Stimulated activated CD8-positive, alpha-beta memory T cell treated with anti-CD3 and anti-CD28 coated beads, Interleukin-12 subunit alpha, Interleukin-12 subunit beta, amount 100 ng/mL, for 4 hours (primary cell): Measurements from ENCODE around the gene BIRC2.
"Not testable (repeated sequence)": the region's sequence is repeated elsewhere in the genome, so short reads cannot be mapped to it uniquely, and the experiment has no call there.

Experiments used
- DNase-seq: peaks from one replicate; pipeline ENCODE4 v3.0.0-alpha.2; 2020; ENCODE audit warnings: low read depth

BIRC2 gene

GRCh38 chr11:102346748-102347461 lies at the start of gene BIRC2:
Gene BIRC2 (plus strand): TSS chr11:102347214. CDS start chr11:102349855, 2,641 bp downstream.
- DNase-seq, result peak; percentile 93

GRCh38 chr11:102300837-102301236 lies 46.2 kb upstream of the BIRC2 start:
- DNase-seq, result not testable (repeated sequence)

- no peak for DNase-seq
Measured at GRCh38 chr11:102302241-102302640, 44.8 kb upstream of the BIRC2 start.

GRCh38 chr11:102304686-102305085 lies 42.3 kb upstream of the BIRC2 start:
- no peak for DNase-seq

- DNase-seq, result no peak
Measured at GRCh38 chr11:102305352-102306047, 41.5 kb upstream of the BIRC2 start.

GRCh38 chr11:102306048-102306597 lies 40.9 kb upstream of the BIRC2 start:
- DNase-seq, result no peak

GRCh38 chr11:102306817-102307726 lies 39.9 kb upstream of the BIRC2 start:
- no peak for DNase-seq

GRCh38 chr11:102307727-102308038 lies 39.3 kb upstream of the BIRC2 start:
- DNase-seq, result no peak

GRCh38 chr11:102309621-102310541 lies 37.1 kb upstream of the BIRC2 start:
- no peak for DNase-seq

- no peak for DNase-seq
Measured at GRCh38 chr11:102312667-102313066, 34.3 kb upstream of the BIRC2 start.

- no peak for DNase-seq
Measured at GRCh38 chr11:102313238-102313940, 33.6 kb upstream of the BIRC2 start.

- no peak for DNase-seq
Measured at GRCh38 chr11:102314784-102315183, 32.2 kb upstream of the BIRC2 start.

GRCh38 chr11:102316346-102316904 lies 30.6 kb upstream of the BIRC2 start:
- DNase-seq, result no peak

GRCh38 chr11:102317099-102317767 lies 29.8 kb upstream of the BIRC2 start, which contains the start of gene BIRC3:
Gene BIRC3 (plus strand): TSS chr11:102317484. CDS start chr11:102324510, 7,026 bp downstream.
- DNase-seq, result peak; percentile 81

- no peak for DNase-seq
Measured at GRCh38 chr11:102317768-102318103, 29.3 kb upstream of the BIRC2 start.

- DNase-seq, result no peak
Measured at GRCh38 chr11:102318469-102318868, 28.5 kb upstream of the BIRC2 start.

- no peak for DNase-seq
Measured at GRCh38 chr11:102319544-102319943, 27.5 kb upstream of the BIRC2 start.

- no peak for DNase-seq
Measured at GRCh38 chr11:102320188-102320587, 26.8 kb upstream of the BIRC2 start.

GRCh38 chr11:102320679-102321078 lies 26.3 kb upstream of the BIRC2 start:
- no peak for DNase-seq

GRCh38 chr11:102322560-102322959 lies 24.5 kb upstream of the BIRC2 start:
- DNase-seq, result no peak
